ENCODE results near the gene SLC4A5.

DNA sequence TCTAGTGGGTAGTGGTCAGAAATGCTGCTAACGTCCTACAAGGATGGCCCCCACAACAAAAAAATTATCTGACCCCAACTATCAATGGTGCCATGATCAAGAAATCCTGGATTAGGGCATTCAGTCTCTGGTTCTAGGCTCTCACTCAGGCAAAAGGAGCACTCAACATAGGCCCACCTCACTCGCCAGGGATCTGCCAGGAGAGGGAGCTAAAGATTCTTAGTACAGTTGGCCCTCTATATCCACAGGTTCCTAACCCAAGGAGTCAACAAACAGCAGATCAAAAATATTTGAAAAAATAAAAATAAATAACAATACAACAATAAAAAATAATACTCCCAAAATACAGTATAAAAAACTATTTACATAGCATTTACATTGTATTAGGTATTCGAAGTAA lies 10.0 kb downstream of the SLC4A5 start:
- no peak for TF ChIP-seq POLR2AphosphoS5 (IDR thresholded peaks at IDR 0.05)
- peak in 2 of 4 experiments; percentile 9 to 14 for TF ChIP-seq CTCF (IDR thresholded peaks at IDR 0.05)
- TF ChIP-seq POLR2A (IDR thresholded peaks at IDR 0.05): no peak

Measured in prostate gland (tissue), 2 donors.